GM21528 (cell line): ENCODE results near the gene ANKRD11.
A peak's percentile ranks its signal among the peaks of the same experiment; 100 is the strongest.

Source experiments
- ATAC-seq: cut with Tn5 transposase; IDR thresholded peaks from one replicate; pipeline ENCODE4 v1.9.1; 2021; ENCODE audit warnings: mild to moderate bottlenecking, moderate library complexity; ENCODE audit not compliant: unreplicated experiment, low FRiP score

ANKRD11 gene

GRCh38 chr16:89507214-89507833 is 17.0 kb upstream of the ANKRD11 start:
- ATAC-seq, result peak; percentile 7

- ATAC-seq, result no peak
Observed at GRCh38 chr16:89506791-89507191, 16.4 kb upstream of the ANKRD11 start.

GRCh38 chr16:89506113-89506504 is 15.7 kb upstream of the ANKRD11 start:
- ATAC-seq, result no peak

- ATAC-seq, result no peak
Observed at GRCh38 chr16:89505204-89506112, 15.1 kb upstream of the ANKRD11 start.

- ATAC-seq, result no peak
Observed at GRCh38 chr16:89504091-89504490, 13.7 kb upstream of the ANKRD11 start.

- no peak for ATAC-seq
Observed at GRCh38 chr16:89502081-89502843, 11.9 kb upstream of the ANKRD11 start.

- no peak for ATAC-seq
Observed at GRCh38 chr16:89499767-89500166, 9.4 kb upstream of the ANKRD11 start.

GRCh38 chr16:89498839-89499238 is 8.5 kb upstream of the ANKRD11 start:
- no peak for ATAC-seq

- ATAC-seq, result no peak
Observed at GRCh38 chr16:89495121-89495520, 4.8 kb upstream of the ANKRD11 start.

- no peak for ATAC-seq
Observed at GRCh38 chr16:89493776-89494175, 3.4 kb upstream of the ANKRD11 start.

GRCh38 chr16:89491974-89492687 is 1.8 kb upstream of the ANKRD11 start:
- no peak for ATAC-seq

- no peak for ATAC-seq
Observed at GRCh38 chr16:89491238-89491869, 993 bp upstream of the ANKRD11 start.

- ATAC-seq, result no peak
Observed at GRCh38 chr16:89489898-89490438, 393 bp downstream of the ANKRD11 start.

GRCh38 chr16:89489040-89489897 is 1.1 kb downstream of the ANKRD11 start:
- no peak for ATAC-seq

- no peak for ATAC-seq
Observed at GRCh38 chr16:89485701-89486246, 4.6 kb downstream of the ANKRD11 start.

- ATAC-seq, result no peak
Observed at GRCh38 chr16:89484923-89485679, 5.3 kb downstream of the ANKRD11 start.

GRCh38 chr16:89484041-89484501 is 6.3 kb downstream of the ANKRD11 start:
- ATAC-seq, result no peak

GRCh38 chr16:89482817-89483205 is 7.5 kb downstream of the ANKRD11 start:
- no peak for ATAC-seq
